MCF 10A (cell line): ENCODE results near the gene NUP214. TPM values are rescaled to one million over a fixed set of nuclear protein-coding genes. Genes with fewer than 3 reads are reported as not detected.
A peak's percentile ranks its signal among the peaks of the same experiment; 100 is the strongest.

Source experiments
- BruUV-seq: library from RNA; stranded (reverse); fragments of 400-500 nt; replicated peaks from 2 replicates; lab custom pipeline; 2021; lab: Mats Ljungman, UMichigan
- CTCF ChIA-PET: fragments of 300-600 bp; sonication (Branson Sonifier 250); formaldehyde crosslinking; extraction: SDS; loops from one replicate; lab custom pipeline; 2021; ENCODE audit warnings: antibody characterized with exemption, inconsistent platforms; lab: Yijun Ruan, JAX
- POLR2A ChIA-PET: fragments of 300-600, 350-650 bp; sonication (Branson Sonifier 250); formaldehyde crosslinking; extraction: SDS; loops from one replicate; lab custom pipeline; 2020; ENCODE audit warnings: antibody characterized with exemption, inconsistent platforms; lab: Yijun Ruan, JAX
- DNase-seq: peaks from one replicate; pipeline ENCODE4 v3.0.0-alpha.2; 2018; ENCODE audit not compliant: unreplicated experiment
- H3K27ac Mint-ChIP-seq: one replicate; pipeline ENCODE4 v1.8.0; 2022; ENCODE audit warnings: mild to moderate bottlenecking, low read depth, mixed read lengths; ENCODE audit not compliant: unreplicated experiment
- H3K27me3 Mint-ChIP-seq: one replicate; pipeline ENCODE4 v1.8.0; 2022; ENCODE audit warnings: mixed read lengths; ENCODE audit not compliant: insufficient read depth, unreplicated experiment
- H3K36me3 Mint-ChIP-seq: one replicate; pipeline ENCODE4 v1.8.0; 2022; ENCODE audit warnings: mild to moderate bottlenecking, moderate library complexity, mixed read lengths; ENCODE audit not compliant: insufficient read depth, unreplicated experiment
- H3K4me1 Mint-ChIP-seq: one replicate; pipeline ENCODE4 v1.8.0; 2022; ENCODE audit warnings: mixed read lengths; ENCODE audit not compliant: insufficient read depth, unreplicated experiment
- H3K4me3 Mint-ChIP-seq: one replicate; pipeline ENCODE4 v1.8.0; 2022; ENCODE audit warnings: mild to moderate bottlenecking, moderate library complexity, mixed read lengths; ENCODE audit not compliant: unreplicated experiment
- H3K9me3 Mint-ChIP-seq: one replicate; pipeline ENCODE4 v1.8.0; 2022; ENCODE audit warnings: mixed read lengths; ENCODE audit not compliant: unreplicated experiment
- CTCF ChIP-seq: fragments of 200-600 bp; IDR thresholded peaks from one replicate; pipeline ENCODE4 v1.8.0; 2022; ENCODE audit warnings: antibody characterized with exemption, mild to moderate bottlenecking; ENCODE audit not compliant: unreplicated experiment
- intact Hi-C: fragments of 100-400 bp; cut with micrococcal nuclease; formaldehyde crosslinking; loops from 2 replicates; pipeline ENCODE4 v1.14.1; 2022
- total RNA-seq: library from RNA; stranded (reverse); gene quantifications from 2 replicates; pipeline ENCODE4 v1.2.3, GENCODE V29; 2022

The NUP214 gene
- total RNA-seq, 1 experiment from 2014 or later = 41.8 TPM

- DNase-seq = no peak
- TF ChIP-seq CTCF = no peak
- H3K27ac Mint-ChIP-seq = peak overlapping the region; percentile 46
- no peaks in the 10 kb centered on the region for H3K27me3 Mint-ChIP-seq
- CTCF ChIA-PET = interaction anchor here (1.1 to 1.8 kb wide), 2 partner anchors 19 to 138 kb away, joined by 4 to 6 read pairs; no protein-coding TSS in a partner anchor
- H3K36me3 Mint-ChIP-seq = peaks cover 94% of the 10 kb centered on the region
- POLR2A ChIA-PET = no interaction called here
- BruUV-seq = no TSS peak
- H3K4me1 Mint-ChIP-seq = no peaks in the 10 kb centered on the region
- H3K4me3 Mint-ChIP-seq = no peak overlapping the region
- H3K9me3 Mint-ChIP-seq = no peaks in the 10 kb centered on the region
- intact Hi-C loops = no loop called here
These were observed 72.8 kb downstream of the NUP214 start for GRCh38 chr9:131198041-131198715.

GRCh38 chr9:131201856-131202255 is 76.5 kb downstream of the NUP214 start:
- no peak for TF ChIP-seq CTCF
- BruUV-seq = no TSS peak
- Mint-ChIP-seq H3K27me3 (no peaks in the 10 kb centered on the region), H3K9me3 (no peaks in the 10 kb centered on the region), H3K27ac (no peak overlapping the region), H3K4me1 (no peaks in the 10 kb centered on the region), H3K4me3 (no peak overlapping the region), H3K36me3 (peaks cover 94% of the 10 kb centered on the region)
- no peak for DNase-seq
- POLR2A ChIA-PET = interaction anchor here (1.2 kb wide), 1 partner anchor 16 kb away, joined by 3 read pairs; no protein-coding TSS in a partner anchor
- CTCF ChIA-PET = interaction anchor here (1.7 kb wide), 1 partner anchor 135 kb away, joined by 3 read pairs; no protein-coding TSS in a partner anchor
- intact Hi-C loops = no loop called here

- no peaks in the 10 kb centered on the region for H3K9me3 Mint-ChIP-seq
- no peaks in the 10 kb centered on the region for H3K4me1 Mint-ChIP-seq
- intact Hi-C loops = no loop called here
- ChIA-PET POLR2A (no interaction called here), CTCF (no interaction called here)
- DNase-seq = no peak
- H3K36me3 Mint-ChIP-seq = peaks cover 94% of the 10 kb centered on the region
- no peak overlapping the region for H3K27ac Mint-ChIP-seq
- no peak overlapping the region for H3K4me3 Mint-ChIP-seq
- BruUV-seq = no TSS peak
- TF ChIP-seq CTCF = no peak
- H3K27me3 Mint-ChIP-seq = no peaks in the 10 kb centered on the region
These were observed 78.2 kb downstream of the NUP214 start for GRCh38 chr9:131203431-131204218.

- Mint-ChIP-seq H3K36me3 (peaks cover 87% of the 10 kb centered on the region), H3K9me3 (no peaks in the 10 kb centered on the region), H3K4me1 (no peaks in the 10 kb centered on the region), H3K4me3 (no peak overlapping the region), H3K27ac (no peak overlapping the region), H3K27me3 (no peaks in the 10 kb centered on the region)
- no peak for DNase-seq
- intact Hi-C loops = no loop called here
- ChIA-PET POLR2A (no interaction called here), CTCF (no interaction called here)
- TF ChIP-seq CTCF = no peak
- no TSS peak for BruUV-seq
These were observed 78.9 kb downstream of the NUP214 start for GRCh38 chr9:131204285-131204684.
